PC-3 (cell line): ENCODE data around the gene ASCC3. TPM values are rescaled to one million over a fixed set of nuclear protein-coding genes. Genes with fewer than 3 reads are reported as not detected.

ENCODE experiments used
- ATAC-seq: fragments of 200-7000 bp; cut with Tn5 transposase; 2 replicates; pipeline ENCODE4 v1.9.1; 2020; ENCODE audit warnings: mild to moderate bottlenecking, moderate library complexity
- BruUV-seq: library from RNA; stranded (reverse); fragments of 400-500 nt; replicated peaks from 2 replicates; lab custom pipeline; 2021; lab: Mats Ljungman, UMichigan
- CTCF ChIA-PET: fragments of 300-600 bp; sonication (Branson Sonifier 250); formaldehyde crosslinking; loops from one replicate; lab custom pipeline; 2022; ENCODE audit warnings: antibody characterized with exemption; lab: Charles Lee
- POLR2A ChIA-PET: fragments of 300-600 bp; sonication (Branson Sonifier 250); formaldehyde crosslinking; loops from one replicate; lab custom pipeline; 2022; ENCODE audit warnings: antibody characterized with exemption; ENCODE audit not compliant: unreplicated experiment; lab: Charles Lee
- DNase-seq: peaks from one replicate; pipeline ENCODE4 v3.0.0-alpha.2; 2015
- H2AFZ ChIP-seq: fragments of 300-600 bp; sonication (generic); 2 replicates; pipeline ENCODE4 v1.6.0; 2016; ENCODE audit warnings: antibody characterized with exemption, low read length
- H3F3A ChIP-seq: fragments of 300-600 bp; sonication (generic); one replicate; pipeline ENCODE4 v1.6.0; 2017; ENCODE audit warnings: antibody characterized with exemption, low read length, control low read depth, mild to moderate bottlenecking; ENCODE audit not compliant: unreplicated experiment
- H3K27ac ChIP-seq: fragments of 300-600 bp; sonication (generic); 2 replicates; pipeline ENCODE4 v1.5.1; 2016; ENCODE audit warnings: mild to moderate bottlenecking, low read length
- H3K27me3 ChIP-seq: fragments of 300-600 bp; sonication (generic); 2 replicates; pipeline ENCODE4 v1.6.1; 2016; ENCODE audit warnings: low read length, mixed read lengths
- H3K36me3 ChIP-seq: fragments of 300-600 bp; sonication (generic); 2 replicates; pipeline ENCODE4 v1.6.1; 2016; ENCODE audit warnings: low read depth, mixed run types, low read length, mixed read lengths
- H3K4me1 ChIP-seq: fragments of 300-600 bp; sonication (generic); 2 replicates; pipeline ENCODE4 v1.5.1; 2016; ENCODE audit warnings: low read length; ENCODE audit not compliant: insufficient read depth
- H3K4me2 ChIP-seq: fragments of 300-600 bp; sonication (generic); 2 replicates; pipeline ENCODE4 v1.6.0; 2016; ENCODE audit warnings: low read length
- H3K4me3 ChIP-seq: fragments of 300-600 bp; sonication (generic); 2 replicates; pipeline ENCODE4 v1.5.1; 2016; ENCODE audit warnings: mild to moderate bottlenecking, low read length, mixed read lengths
- H3K79me2 ChIP-seq: fragments of 300-600 bp; sonication (generic); 2 replicates; pipeline ENCODE4 v1.6.1; 2017; ENCODE audit warnings: low read length, mixed read lengths
- H3K9ac ChIP-seq: fragments of 300-600 bp; sonication (generic); 2 replicates; pipeline ENCODE4 v1.6.0; 2016; ENCODE audit warnings: mild to moderate bottlenecking, low read length
- H3K9me2 ChIP-seq: fragments of 300-600 bp; sonication (generic); replicated peaks from 2 replicates; pipeline ENCODE4 v1.6.1; 2016; ENCODE audit warnings: mixed run types, low read length, mixed read lengths
- H3K9me3 ChIP-seq: fragments of 300-600 bp; sonication (generic); 2 replicates; pipeline ENCODE4 v1.6.1; 2016; ENCODE audit warnings: low read length, mixed read lengths
- H4K20me1 ChIP-seq: fragments of 300-600 bp; sonication (generic); 2 replicates; pipeline ENCODE4 v1.6.1; 2016; ENCODE audit warnings: low read length, mixed read lengths
- CTCF ChIP-seq: fragments of 300-600 bp; sonication (generic); conservative IDR thresholded peaks from 2 replicates; pipeline ENCODE4 v1.5.1; 2017; ENCODE audit warnings: antibody characterized with exemption, low read depth, mild to moderate bottlenecking, low read length
- EZH2 ChIP-seq: fragments of 300-600 bp; sonication (generic); IDR thresholded peaks from one replicate; pipeline ENCODE4 v1.6.1; 2017; ENCODE audit warnings: antibody characterized with exemption, mild to moderate bottlenecking, low read length; ENCODE audit not compliant: unreplicated experiment
- EZH2phosphoT487 ChIP-seq: fragments of 300-600 bp; sonication (generic); IDR thresholded peaks from 2 replicates; pipeline ENCODE4 v1.6.1; 2018; ENCODE audit warnings: mild to moderate bottlenecking, antibody characterized with exemption, low read length, borderline replicate concordance
- intact Hi-C: fragments of 100-400 bp; cut with micrococcal nuclease; formaldehyde crosslinking; loops from 2 replicates; pipeline ENCODE4 v1.9.0; 2023
- total RNA-seq: library from RNA; depleted of rRNA; stranded (reverse); fragments of >200 nt; gene quantifications from 2 replicates; pipeline ENCODE4 v1.2.3, GENCODE V29; 2014

Gene ASCC3
- total RNA-seq, 1 experiment from 2014 or later: 27.7 TPM

DNA sequence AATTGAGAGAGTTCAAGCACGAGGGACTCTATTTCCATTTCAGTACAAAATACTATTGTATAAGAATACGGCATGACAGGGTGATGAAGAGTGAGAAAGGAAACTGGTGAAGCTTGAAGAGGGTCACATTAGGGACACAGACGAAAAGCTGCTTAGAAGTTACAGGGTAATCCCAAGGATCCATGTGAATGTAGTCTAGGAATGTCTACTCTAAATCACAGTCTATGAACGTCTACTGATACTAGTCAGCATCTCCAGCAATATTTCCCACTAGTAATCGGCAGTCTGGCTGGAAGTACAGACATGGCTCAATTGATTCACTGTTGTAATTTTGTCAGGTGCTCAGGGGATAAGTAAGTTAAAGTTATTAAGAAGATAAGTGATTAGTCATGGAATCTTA lies 156.4 kb downstream of the ASCC3 start:
- intact Hi-C loops: loop anchor here (5.0 kb wide), 1 partner anchor 47 kb away; no protein-coding TSS in a partner anchor
- Histone ChIP-seq H3K36me3 (peaks cover 5% of the 10 kb centered on the region; the same call in 1 of the 2 replicates), H2AFZ (no peak overlapping the region), H3K9me2 (no peaks in the 10 kb centered on the region), H3K9me3 (no peaks in the 10 kb centered on the region), H3K79me2 (no peaks in the 10 kb centered on the region), H3K4me2 (no peak overlapping the region), H4K20me1 (no peaks in the 10 kb centered on the region), H3K4me1 (no peaks in the 10 kb centered on the region), H3F3A (no peaks in the 10 kb centered on the region), H3K27me3 (no peaks in the 10 kb centered on the region), H3K27ac (no peak overlapping the region), H3K4me3 (no peak overlapping the region), H3K9ac (no peak overlapping the region)
- POLR2A ChIA-PET: no interaction called here
- no peak for DNase-seq
- ATAC-seq: no peak
- BruUV-seq: no TSS peak
- CTCF ChIA-PET: no interaction called here
- TF ChIP-seq EZH2phosphoT487 (no peak), EZH2 (no peak), CTCF (no peak)

DNA sequence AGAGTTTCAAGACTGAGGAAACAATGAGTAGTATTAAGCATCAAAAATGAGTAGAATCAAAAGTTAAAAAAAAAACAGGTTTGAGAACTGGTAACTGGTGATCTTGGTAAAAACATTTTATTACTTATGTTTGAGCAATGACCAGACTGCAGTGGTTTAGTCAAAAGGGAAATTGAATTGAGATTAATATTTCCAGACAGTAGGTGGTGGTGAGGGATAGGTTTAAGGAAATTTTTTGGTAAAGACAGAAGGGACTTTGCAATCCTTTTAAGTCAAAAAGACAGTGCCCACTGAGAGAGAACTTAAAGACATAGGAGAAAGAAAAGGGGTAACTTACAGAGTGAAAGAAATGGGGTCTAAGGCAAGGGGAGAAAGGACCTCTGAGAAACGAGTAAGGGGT lies 156.9 kb downstream of the ASCC3 start:
- Histone ChIP-seq H3K4me3 (no peak overlapping the region), H3K4me2 (no peak overlapping the region), H3K9me2 (no peaks in the 10 kb centered on the region), H3K27ac (no peak overlapping the region), H3K27me3 (no peaks in the 10 kb centered on the region), H3F3A (no peaks in the 10 kb centered on the region), H3K79me2 (no peaks in the 10 kb centered on the region), H4K20me1 (no peaks in the 10 kb centered on the region), H3K36me3 (peaks cover 5% of the 10 kb centered on the region; the same call in 1 of the 2 replicates), H3K9me3 (no peaks in the 10 kb centered on the region), H3K9ac (no peak overlapping the region), H2AFZ (no peak overlapping the region), H3K4me1 (no peaks in the 10 kb centered on the region)
- ATAC-seq (no peak), DNase-seq (no peak)
- no peak for TF ChIP-seq EZH2
- TF ChIP-seq CTCF: no peak
- no peak for TF ChIP-seq EZH2phosphoT487
- no TSS peak for BruUV-seq
- POLR2A ChIA-PET: no interaction called here
- intact Hi-C loops: loop anchor here (5.0 kb wide), 1 partner anchor 47 kb away; no protein-coding TSS in a partner anchor
- CTCF ChIA-PET: no interaction called here

GRCh38 chr6:100721256-100721655 lies 159.9 kb downstream of the ASCC3 start:
- Histone ChIP-seq H3K9me3 (no peaks in the 10 kb centered on the region), H3K9ac (no peak overlapping the region), H3K79me2 (no peaks in the 10 kb centered on the region), H3F3A (no peaks in the 10 kb centered on the region), H2AFZ (no peak overlapping the region), H4K20me1 (no peaks in the 10 kb centered on the region), H3K27ac (no peak overlapping the region), H3K27me3 (no peaks in the 10 kb centered on the region), H3K4me2 (no peak overlapping the region), H3K36me3 (peaks cover 7% of the 10 kb centered on the region; the same call in 1 of the 2 replicates), H3K4me1 (no peaks in the 10 kb centered on the region), H3K4me3 (no peak overlapping the region), H3K9me2 (no peaks in the 10 kb centered on the region)
- ATAC-seq: no peak
- POLR2A ChIA-PET: no interaction called here
- no peak for DNase-seq
- intact Hi-C loops: loop anchor here (5.0 kb wide), 1 partner anchor 44 kb away; no protein-coding TSS in a partner anchor
- CTCF ChIA-PET: no interaction called here
- no peak for TF ChIP-seq EZH2phosphoT487
- no peak for TF ChIP-seq CTCF
- no peak for TF ChIP-seq EZH2
- no TSS peak for BruUV-seq
